ENCODE data around the gene CCDC190.
"Not testable (repeated sequence)": the region's sequence is repeated elsewhere in the genome, so short reads cannot be mapped to it uniquely, and the experiment has no call there.

CCDC190 gene

GRCh38 chr1:162878000-162878596 lies 17.1 kb upstream of the CCDC190 start:
- H3K4me3 ChIP-seq = no peak overlapping the region
- no peak overlapping the region for H3K27ac ChIP-seq
- TF ChIP-seq CTCF (IDR thresholded peaks at IDR 0.05) = peak; percentile 66
- no peak for DNase-seq (ENCODE audit: low spot score)

GRCh38 chr1:162877412-162877811 lies 16.4 kb upstream of the CCDC190 start:
- H3K4me3 ChIP-seq = no peak overlapping the region
- H3K27ac ChIP-seq = no peak overlapping the region
- DNase-seq (ENCODE audit: low spot score) = no peak
- no peak for TF ChIP-seq CTCF (IDR thresholded peaks at IDR 0.05)

GRCh38 chr1:162876751-162877150 lies 15.8 kb upstream of the CCDC190 start:
- H3K27ac ChIP-seq = no peak overlapping the region
- no peak for DNase-seq (ENCODE audit: low spot score)
- TF ChIP-seq CTCF (IDR thresholded peaks at IDR 0.05) = no peak
- H3K4me3 ChIP-seq = no peak overlapping the region

- peak overlapping the region in 1 of 2 donors; percentile 46 for H3K27ac ChIP-seq
- no peak for DNase-seq (ENCODE audit: low spot score)
- no peak for TF ChIP-seq CTCF (IDR thresholded peaks at IDR 0.05)
Observed at GRCh38 chr1:162873671-162874666, 13.0 kb upstream of the CCDC190 start.

GRCh38 chr1:162872981-162873380 lies 12.0 kb upstream of the CCDC190 start:
- H3K27ac ChIP-seq = peak overlapping the region in 1 of 2 donors; percentile 46
- no peak overlapping the region for H3K4me3 ChIP-seq
- no peak for TF ChIP-seq CTCF (IDR thresholded peaks at IDR 0.05)
- DNase-seq (ENCODE audit: low spot score) = no peak

More at GRCh38 chr1:162873671-162874666, 13.0 kb upstream of the CCDC190 start:
- H3K4me3 ChIP-seq = no peak overlapping the region

GRCh38 chr1:162871417-162871816 lies 10.4 kb upstream of the CCDC190 start:
- H3K4me3 ChIP-seq; H3K27ac ChIP-seq; DNase-seq (ENCODE audit: low spot score): not testable (repeated sequence)

- no peak overlapping the region for H3K4me3 ChIP-seq
- no peak for DNase-seq (ENCODE audit: low spot score)
- H3K27ac ChIP-seq = no peak overlapping the region
- no peak for TF ChIP-seq CTCF (IDR thresholded peaks at IDR 0.05)
Observed at GRCh38 chr1:162868972-162869371, 8.0 kb upstream of the CCDC190 start.
